ENCODE results near the gene FAM3A.
A peak's percentile ranks its signal among the peaks of the same experiment; 100 is the strongest.

The FAM3A gene

GRCh38 chrX:154526901-154527675 lies 11.1 kb upstream of the FAM3A start:
- TF ChIP-seq, protein P1, sequence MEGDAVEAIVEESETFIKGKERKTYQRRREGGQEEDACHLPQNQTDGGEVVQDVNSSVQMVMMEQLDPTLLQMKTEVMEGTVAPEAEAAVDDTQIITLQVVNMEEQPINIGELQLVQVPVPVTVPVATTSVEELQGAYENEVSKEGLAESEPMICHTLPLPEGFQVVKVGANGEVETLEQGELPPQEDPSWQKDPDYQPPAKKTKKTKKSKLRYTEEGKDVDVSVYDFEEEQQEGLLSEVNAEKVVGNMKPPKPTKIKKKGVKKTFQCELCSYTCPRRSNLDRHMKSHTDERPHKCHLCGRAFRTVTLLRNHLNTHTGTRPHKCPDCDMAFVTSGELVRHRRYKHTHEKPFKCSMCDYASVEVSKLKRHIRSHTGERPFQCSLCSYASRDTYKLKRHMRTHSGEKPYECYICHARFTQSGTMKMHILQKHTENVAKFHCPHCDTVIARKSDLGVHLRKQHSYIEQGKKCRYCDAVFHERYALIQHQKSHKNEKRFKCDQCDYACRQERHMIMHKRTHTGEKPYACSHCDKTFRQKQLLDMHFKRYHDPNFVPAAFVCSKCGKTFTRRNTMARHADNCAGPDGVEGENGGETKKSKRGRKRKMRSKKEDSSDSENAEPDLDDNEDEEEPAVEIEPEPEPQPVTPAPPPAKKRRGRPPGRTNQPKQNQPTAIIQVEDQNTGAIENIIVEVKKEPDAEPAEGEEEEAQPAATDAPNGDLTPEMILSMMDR (IDR thresholded peaks at IDR 0.05; ENCODE audit: low read depth, low read length), result peak; percentile 57
- DNase-seq (ENCODE audit: extremely low read depth, low read depth), result no peak

DNA sequence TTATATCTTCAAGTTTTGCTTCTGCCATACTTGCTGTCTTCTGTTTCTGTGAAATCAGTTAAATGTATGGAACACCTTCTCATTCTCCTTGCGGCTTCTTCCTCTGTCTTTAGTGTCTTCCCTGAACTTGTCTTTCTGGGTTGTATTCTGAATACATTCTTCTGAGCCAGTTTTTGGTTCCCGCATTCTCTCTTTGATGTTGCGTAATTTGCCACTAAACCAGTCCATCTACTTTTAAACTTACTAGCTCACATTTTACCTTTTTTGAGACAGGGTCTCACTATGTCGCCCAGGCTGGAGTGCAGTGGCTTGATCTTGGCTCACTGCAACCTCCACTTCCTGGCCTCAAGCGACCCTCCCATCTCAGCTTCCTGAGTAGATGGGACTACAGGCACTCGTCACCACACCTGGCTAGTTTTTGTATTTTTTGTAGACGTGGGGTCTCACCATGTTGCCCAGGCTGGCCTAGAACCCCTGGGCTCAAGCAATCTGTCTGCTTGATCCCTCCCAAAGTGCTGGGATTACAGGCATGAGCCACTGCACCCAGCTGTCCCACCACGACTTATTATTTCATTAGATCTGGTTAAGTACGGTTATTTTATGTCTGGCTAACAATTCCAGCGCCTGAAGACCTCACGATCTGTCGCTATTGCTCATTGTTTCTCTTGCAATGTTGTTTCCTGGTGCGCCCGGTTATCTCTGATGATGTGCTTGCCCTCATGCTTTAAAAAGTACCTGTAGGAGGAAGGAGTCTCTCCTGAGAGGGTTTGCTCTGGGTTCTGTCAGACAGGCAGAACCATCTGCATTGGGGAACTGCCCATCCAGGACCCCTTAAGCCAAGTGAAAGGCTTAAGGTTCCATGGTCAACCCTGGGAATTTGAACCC lies 9.8 kb upstream of the FAM3A start:
- TF ChIP-seq, protein P1 (IDR thresholded peaks at IDR 0.05; ENCODE audit: low read depth, low read length), result no peak
- DNase-seq (ENCODE audit: extremely low read depth, low read depth), result no peak

- TF ChIP-seq, protein P1 (IDR thresholded peaks at IDR 0.05; ENCODE audit: low read depth, low read length), result no peak
- no peak for DNase-seq (ENCODE audit: extremely low read depth, low read depth)
Measured at GRCh38 chrX:154519389-154519788, 3.4 kb upstream of the FAM3A start.

GRCh38 chrX:154517101-154517781 lies 1.2 kb upstream of the FAM3A start:
- DNase-seq (ENCODE audit: extremely low read depth, low read depth), result no peak
- TF ChIP-seq, protein P1 (IDR thresholded peaks at IDR 0.05; ENCODE audit: low read depth, low read length), result no peak

DNA sequence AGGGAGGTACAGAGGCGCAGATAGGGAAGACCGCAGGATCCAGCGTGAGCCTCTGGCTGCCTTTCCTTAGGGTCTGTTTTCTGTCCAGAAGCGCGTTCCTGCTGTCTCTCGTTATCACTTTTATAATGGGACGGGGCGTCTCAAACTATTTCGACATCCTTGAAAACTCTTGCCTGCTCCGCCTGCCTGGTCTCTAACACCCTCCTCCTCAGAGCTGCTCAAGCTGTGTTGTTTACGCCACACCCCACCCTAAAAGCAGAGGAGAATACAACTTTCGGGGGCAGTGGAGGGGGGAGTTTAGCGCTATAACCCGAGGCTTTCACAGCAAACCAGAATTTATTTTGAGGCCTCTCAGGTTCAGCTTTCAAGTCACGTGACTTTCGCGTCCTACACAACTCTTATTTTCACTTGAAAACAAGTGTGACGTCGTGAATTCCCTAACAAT lies 646 bp upstream of the FAM3A start:
- TF ChIP-seq, protein P1 (IDR thresholded peaks at IDR 0.05; ENCODE audit: low read depth, low read length), result no peak
- no peak for DNase-seq (ENCODE audit: extremely low read depth, low read depth)

- no peak for DNase-seq (ENCODE audit: extremely low read depth, low read depth)
- TF ChIP-seq, protein P1 (IDR thresholded peaks at IDR 0.05; ENCODE audit: low read depth, low read length), result no peak
Measured at GRCh38 chrX:154515090-154515965, 704 bp downstream of the FAM3A start.
